Fibroblast of the aortic adventitia (primary cell): ENCODE results near the gene ABLIM1. TPM values are rescaled to one million over a fixed set of nuclear protein-coding genes. Genes with fewer than 3 reads are reported as not detected.
A peak's percentile ranks its signal among the peaks of the same experiment; 100 is the strongest.

Source experiments
- DNase-seq: peaks from one replicate; pipeline ENCODE4 v3.0.0-alpha.2; 2010; ENCODE audit warnings: low read depth
- H3K4me3 ChIP-seq: 2 replicates; pipeline ENCODE4 v1.5.1; 2011; ENCODE audit warnings: low read depth, mild to moderate bottlenecking, control low read depth, low read length, moderate library complexity
- total RNA-seq: library from RNA; depleted of rRNA; stranded (reverse); fragments of >200 nt; gene quantifications from 2 replicates; pipeline ENCODE4 v1.2.3, GENCODE V29; 2012; ENCODE audit warnings: low replicate concordance
- TF ChIP-seq, protein P1 (sequence below): IDR thresholded peaks from 2 replicates; pipeline ENCODE4 v1.5.1; 2011; ENCODE audit warnings: mild to moderate bottlenecking, low read length, control low read depth, inconsistent platforms; ENCODE audit not compliant: insufficient read depth

ABLIM1 gene
- total RNA-seq, 1 donor: 36.1 TPM

DNA sequence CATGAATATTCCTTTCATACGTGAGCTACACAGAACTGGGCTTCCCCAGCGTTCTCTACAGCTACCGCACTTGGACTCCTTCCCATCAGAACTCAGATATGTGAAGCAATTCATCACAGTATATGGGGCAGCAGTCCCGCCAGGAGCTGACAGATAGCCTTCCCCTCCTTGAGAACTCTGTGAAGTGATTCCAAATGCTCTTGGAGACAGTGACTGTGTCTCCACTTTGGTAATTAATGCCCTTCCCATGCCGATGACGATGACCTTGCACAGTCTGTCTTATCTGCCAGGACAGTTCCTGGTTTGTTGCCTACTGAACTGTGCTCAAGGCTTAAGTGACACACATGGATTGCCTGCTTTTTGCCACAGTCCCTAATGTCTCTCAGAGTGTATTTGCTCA lies 178.8 kb downstream of the ABLIM1 start:
- no peak overlapping the region for H3K4me3 ChIP-seq
- DNase-seq: peak; percentile 27
- TF ChIP-seq, protein P1, sequence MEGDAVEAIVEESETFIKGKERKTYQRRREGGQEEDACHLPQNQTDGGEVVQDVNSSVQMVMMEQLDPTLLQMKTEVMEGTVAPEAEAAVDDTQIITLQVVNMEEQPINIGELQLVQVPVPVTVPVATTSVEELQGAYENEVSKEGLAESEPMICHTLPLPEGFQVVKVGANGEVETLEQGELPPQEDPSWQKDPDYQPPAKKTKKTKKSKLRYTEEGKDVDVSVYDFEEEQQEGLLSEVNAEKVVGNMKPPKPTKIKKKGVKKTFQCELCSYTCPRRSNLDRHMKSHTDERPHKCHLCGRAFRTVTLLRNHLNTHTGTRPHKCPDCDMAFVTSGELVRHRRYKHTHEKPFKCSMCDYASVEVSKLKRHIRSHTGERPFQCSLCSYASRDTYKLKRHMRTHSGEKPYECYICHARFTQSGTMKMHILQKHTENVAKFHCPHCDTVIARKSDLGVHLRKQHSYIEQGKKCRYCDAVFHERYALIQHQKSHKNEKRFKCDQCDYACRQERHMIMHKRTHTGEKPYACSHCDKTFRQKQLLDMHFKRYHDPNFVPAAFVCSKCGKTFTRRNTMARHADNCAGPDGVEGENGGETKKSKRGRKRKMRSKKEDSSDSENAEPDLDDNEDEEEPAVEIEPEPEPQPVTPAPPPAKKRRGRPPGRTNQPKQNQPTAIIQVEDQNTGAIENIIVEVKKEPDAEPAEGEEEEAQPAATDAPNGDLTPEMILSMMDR: no peak

DNA sequence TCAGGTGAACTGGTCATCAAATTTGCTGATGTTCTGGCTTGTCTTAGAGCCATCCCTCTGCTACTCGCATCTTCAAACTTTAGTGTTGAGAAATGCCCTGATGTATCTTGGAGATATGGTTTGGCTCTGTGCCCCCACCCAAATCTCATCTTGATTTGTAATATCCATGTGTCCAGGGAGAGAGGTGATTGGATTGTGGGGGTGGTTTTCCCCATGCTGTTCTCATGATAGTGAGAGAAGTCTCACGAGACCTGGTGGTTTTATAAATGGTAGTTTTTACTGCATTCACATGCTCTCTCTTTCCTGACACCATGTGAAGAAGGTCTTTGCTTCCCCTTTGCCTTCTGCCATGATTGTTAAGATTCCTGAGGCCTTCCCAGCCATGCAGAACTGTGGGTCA lies 179.8 kb downstream of the ABLIM1 start:
- TF ChIP-seq, protein P1: no peak
- no peak overlapping the region for H3K4me3 ChIP-seq
- no peak for DNase-seq

DNA sequence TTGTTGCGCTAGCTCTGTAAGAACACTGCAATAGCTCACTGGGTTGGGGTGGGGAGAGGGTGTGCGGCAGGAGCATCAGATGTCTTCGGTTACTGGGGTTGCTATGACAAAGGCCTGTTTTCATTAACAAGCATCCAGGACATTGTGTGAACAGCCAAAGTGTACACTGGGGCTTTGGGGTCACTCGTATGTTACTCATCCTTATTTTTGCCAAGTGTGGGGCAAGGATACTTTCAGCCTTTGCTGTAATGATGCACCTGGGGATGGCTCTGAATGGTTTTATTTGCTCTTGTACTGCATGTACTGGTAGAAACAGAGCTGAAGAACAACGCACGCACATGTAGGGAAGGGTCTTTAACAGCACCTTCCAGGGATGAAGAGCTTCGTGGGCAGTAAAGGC lies 180.8 kb downstream of the ABLIM1 start:
- TF ChIP-seq, protein P1: no peak
- peak; percentile 14 for DNase-seq
- H3K4me3 ChIP-seq: no peak overlapping the region

DNA sequence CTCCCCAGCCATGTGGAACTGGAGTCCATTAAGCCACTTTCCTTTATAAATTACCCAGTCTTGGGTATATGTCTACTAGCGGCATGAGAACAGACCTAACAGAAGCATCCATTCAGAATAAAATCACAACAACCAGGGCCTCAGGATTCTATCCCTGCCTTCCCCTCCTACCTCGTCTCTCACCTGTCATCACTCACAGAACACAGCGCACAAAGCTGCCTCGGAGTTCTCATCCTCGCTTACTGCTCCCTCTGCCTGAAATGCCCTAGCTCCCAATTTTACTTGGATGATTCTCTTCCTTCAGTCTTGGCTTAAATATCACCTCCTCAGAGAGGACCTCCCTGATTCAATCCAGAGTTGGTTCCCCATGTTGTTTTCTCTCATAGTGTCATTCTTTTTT lies 183.1 kb downstream of the ABLIM1 start:
- TF ChIP-seq, protein P1: no peak
- H3K4me3 ChIP-seq: no peak overlapping the region
- DNase-seq: no peak

DNA sequence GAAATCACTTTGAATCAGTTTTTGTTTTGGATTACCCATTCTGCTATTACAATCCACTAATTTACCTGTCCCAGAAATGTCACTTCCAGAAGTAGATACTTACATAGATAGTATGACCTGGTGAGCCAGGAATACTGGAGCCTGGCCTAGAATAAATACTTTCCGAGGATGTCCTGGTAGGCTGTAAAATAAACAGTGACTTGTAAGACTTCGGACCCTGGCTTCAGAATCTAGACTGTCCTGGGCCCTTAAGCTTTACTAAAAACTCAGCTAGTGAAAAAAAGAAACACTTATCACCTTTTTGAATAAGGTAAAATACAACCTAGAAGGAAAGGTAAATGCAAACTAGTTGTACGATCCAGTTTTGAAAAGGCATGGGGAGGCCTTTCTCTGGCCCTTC lies 184.3 kb downstream of the ABLIM1 start:
- no peak overlapping the region for H3K4me3 ChIP-seq
- TF ChIP-seq, protein P1: no peak
- DNase-seq: no peak

DNA sequence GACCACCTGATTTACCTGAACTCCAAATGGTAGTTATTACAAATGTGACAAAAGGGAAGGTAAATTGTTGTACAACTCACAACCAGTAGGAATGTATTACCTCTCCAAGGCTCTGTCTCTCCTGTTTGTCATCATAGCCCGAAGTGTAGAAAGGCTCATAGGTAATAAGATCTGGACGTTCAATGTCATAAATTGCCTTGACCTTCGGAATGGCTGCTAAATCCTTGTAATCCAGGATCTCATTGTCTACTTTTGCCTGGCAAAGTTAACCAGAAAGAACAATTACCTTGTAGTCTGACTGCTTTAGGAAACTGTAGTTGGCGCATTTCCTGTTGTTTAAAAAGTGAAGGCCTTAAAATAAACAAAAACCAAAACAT lies 185.2 kb downstream of the ABLIM1 start:
- TF ChIP-seq, protein P1: no peak

More for the DNA sequence above, 185.2 kb downstream of the ABLIM1 start:
- DNase-seq: no peak
- no peak overlapping the region for H3K4me3 ChIP-seq
